ENCODE results near the gene PRKCB.
A peak's percentile ranks its signal among the peaks of the same experiment; 100 is the strongest.

The PRKCB gene

DNA sequence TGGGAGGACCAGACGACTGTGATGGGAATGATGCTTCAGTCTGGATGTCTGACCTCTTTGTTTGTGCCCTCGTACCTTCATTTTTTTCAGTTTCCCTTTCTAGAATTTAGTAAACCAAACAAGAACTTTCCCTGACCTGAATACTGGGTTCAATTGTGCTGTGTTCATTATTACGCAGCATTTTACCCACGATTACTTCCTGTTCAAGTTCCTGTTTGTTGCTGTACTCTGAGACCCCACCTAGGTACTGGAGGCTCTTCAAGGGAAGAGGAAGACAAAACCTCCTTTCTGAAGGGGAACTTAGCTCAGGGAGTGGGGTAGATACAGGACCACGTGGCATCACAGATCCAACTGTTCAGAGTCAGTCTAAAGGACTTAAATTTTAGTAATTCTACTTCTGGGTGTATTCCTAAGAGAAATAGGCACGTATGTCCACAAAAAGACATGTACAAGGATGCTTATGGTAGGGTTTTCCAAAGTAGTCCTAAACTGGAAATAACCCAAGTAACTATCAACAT, 9.2 kb upstream of the PRKCB start:
- ChIA-PET CTCF (no interaction called here), POLR2A (no interaction called here)
- no peak overlapping the region for H3K27ac ChIP-seq (ENCODE audit: extremely low read depth, low read depth, low read length)
- no peaks in the 10 kb centered on the region for H3K36me3 ChIP-seq (ENCODE audit: control insufficient read depth in 2 of 2, insufficient read depth in 1 of 2, low read length in 2 of 2)
- H3K4me3 ChIP-seq (ENCODE audit: low read depth, low read length) = no peak overlapping the region
- TF ChIP-seq SETDB1 (IDR thresholded peaks at IDR 0.05; ENCODE audit: insufficient read length, low read length) (no peak), ZNF114 (tag by site-specific recombination; IDR thresholded peaks at IDR 0.05) (no peak), ZNF37A (tag by site-specific recombination; IDR thresholded peaks at IDR 0.05) (no peak), ZXDB (tag by site-specific recombination; IDR thresholded peaks at IDR 0.05) (no peak)
- TF ChIP-seq, protein P1, sequence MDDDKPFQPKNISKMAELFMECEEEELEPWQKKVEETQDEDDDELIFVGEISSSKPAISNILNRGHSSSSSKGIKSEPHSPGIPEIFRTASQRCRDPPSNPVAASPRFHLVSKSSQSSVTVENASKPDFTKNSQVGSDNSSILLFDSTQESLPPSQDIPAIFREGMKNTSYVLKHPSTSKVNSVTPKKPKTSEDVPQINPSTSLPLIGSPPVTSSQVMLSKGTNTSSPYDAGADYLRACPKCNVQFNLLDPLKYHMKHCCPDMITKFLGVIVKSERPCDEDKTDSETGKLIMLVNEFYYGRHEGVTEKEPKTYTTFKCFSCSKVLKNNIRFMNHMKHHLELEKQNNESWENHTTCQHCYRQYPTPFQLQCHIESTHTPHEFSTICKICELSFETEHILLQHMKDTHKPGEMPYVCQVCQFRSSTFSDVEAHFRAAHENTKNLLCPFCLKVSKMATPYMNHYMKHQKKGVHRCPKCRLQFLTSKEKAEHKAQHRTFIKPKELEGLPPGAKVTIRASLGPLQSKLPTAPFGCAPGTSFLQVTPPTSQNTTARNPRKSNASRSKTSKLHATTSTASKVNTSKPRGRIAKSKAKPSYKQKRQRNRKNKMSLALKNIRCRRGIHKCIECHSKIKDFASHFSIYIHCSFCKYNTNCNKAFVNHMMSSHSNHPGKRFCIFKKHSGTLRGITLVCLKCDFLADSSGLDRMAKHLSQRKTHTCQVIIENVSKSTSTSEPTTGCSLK (tag by site-specific recombination; IDR thresholded peaks at IDR 0.05) = no peak
- H3K4me1 ChIP-seq (ENCODE audit: control insufficient read depth, insufficient read depth, low read length) = no peaks in the 10 kb centered on the region
- H3K9me3 ChIP-seq (ENCODE audit: control insufficient read depth, insufficient read depth, low read depth, low read length) = no peaks in the 10 kb centered on the region

DNA sequence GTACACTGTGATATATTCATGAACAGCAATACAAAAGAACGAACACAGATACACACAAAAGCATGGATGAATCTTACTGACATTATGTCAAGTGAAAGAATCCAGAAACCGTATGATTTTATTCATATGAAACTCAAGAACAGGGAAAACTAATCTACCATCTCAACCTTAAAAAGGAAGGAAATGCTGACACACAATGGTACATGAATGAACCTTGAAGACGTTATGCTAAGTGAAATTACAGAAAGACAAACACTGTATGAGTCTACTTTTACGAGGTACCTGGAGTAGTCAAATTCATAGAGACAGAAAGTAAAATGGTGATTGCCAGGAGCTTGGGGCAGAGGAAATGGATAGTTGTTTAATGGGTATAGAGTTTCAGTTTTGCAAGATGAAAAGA, 8.7 kb upstream of the PRKCB start:
- ChIA-PET CTCF (no interaction called here), POLR2A (no interaction called here)
- H3K36me3 ChIP-seq (ENCODE audit: control insufficient read depth in 2 of 2, insufficient read depth in 1 of 2, low read length in 2 of 2) = no peaks in the 10 kb centered on the region
- H3K9me3 ChIP-seq (ENCODE audit: control insufficient read depth, insufficient read depth, low read depth, low read length) = no peaks in the 10 kb centered on the region
- no peak for TF ChIP-seq OSR2 (tag by site-specific recombination; IDR thresholded peaks at IDR 0.05)
- peak; percentile 36; the same call in 1 of the 2 replicates for TF ChIP-seq ZBTB17 (tag by site-specific recombination; IDR thresholded peaks at IDR 0.05)
- TF ChIP-seq ZNF211 (tag by site-specific recombination; IDR thresholded peaks at IDR 0.05; ENCODE audit: low read depth) = no peak
- H3K27ac ChIP-seq (ENCODE audit: extremely low read depth, low read depth, low read length) = no peak overlapping the region
- no peak overlapping the region for H3K4me3 ChIP-seq (ENCODE audit: low read depth, low read length)
- no peaks in the 10 kb centered on the region for H3K4me1 ChIP-seq (ENCODE audit: control insufficient read depth, insufficient read depth, low read length)

DNA sequence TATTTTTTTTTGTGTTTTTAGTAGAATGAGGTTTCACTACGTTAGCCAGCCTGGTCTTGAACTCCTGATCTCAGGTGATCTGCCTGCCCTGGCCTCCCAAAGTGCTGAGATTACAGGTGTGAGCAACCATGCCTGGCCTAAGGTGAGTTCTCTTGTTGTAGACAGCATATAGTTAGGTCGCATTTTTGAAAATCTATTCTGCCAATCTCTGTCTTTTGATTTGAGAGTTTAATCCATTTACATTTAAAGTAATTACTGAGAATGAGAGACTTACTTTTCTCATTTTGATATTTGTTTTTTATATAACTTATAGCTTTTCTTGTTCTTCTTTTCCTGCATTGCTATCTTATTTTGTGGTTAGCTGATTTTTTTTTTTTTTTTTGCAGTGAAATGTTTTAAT, 6.3 kb upstream of the PRKCB start:
- no peaks in the 10 kb centered on the region for H3K9me3 ChIP-seq (ENCODE audit: control insufficient read depth, insufficient read depth, low read depth, low read length)
- POLR2A ChIA-PET = no interaction called here
- no peak overlapping the region for H3K4me3 ChIP-seq (ENCODE audit: low read depth, low read length)
- no peak overlapping the region for H3K27ac ChIP-seq (ENCODE audit: extremely low read depth, low read depth, low read length)
- CTCF ChIA-PET = no interaction called here
- H3K4me1 ChIP-seq (ENCODE audit: control insufficient read depth, insufficient read depth, low read length) = no peaks in the 10 kb centered on the region
- no peaks in the 10 kb centered on the region for H3K36me3 ChIP-seq (ENCODE audit: control insufficient read depth in 2 of 2, insufficient read depth in 1 of 2, low read length in 2 of 2)
- TF ChIP-seq GLI4 (tag by site-specific recombination; IDR thresholded peaks at IDR 0.05) (no peak), ZNF174 (tag by site-specific recombination; IDR thresholded peaks at IDR 0.05) (no peak), ZNF175 (tag by site-specific recombination; IDR thresholded peaks at IDR 0.05) (no peak)

DNA sequence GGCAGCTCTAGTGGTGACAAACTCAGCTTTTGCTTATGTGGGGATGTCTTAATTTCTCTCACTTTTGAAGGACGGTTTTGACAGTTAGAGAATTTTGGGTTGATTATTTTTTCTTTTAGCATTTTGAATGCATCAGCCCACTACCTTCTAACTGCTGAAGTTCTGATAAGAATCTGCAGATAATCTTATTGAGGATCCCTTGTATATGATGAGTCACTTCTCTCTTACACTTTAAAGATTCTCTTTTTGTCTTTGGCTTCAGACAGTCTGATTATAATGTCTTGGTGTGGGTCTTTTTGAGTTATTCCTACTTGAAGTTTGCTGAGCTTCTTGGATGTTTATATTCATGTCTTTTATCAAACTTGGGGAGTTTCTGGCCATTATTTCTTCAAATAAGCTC, 5.5 kb upstream of the PRKCB start:
- Histone ChIP-seq H3K9me3 (ENCODE audit: control insufficient read depth, insufficient read depth, low read depth, low read length) (no peaks in the 10 kb centered on the region), H3K27ac (ENCODE audit: extremely low read depth, low read depth, low read length) (no peak overlapping the region), H3K4me1 (ENCODE audit: control insufficient read depth, insufficient read depth, low read length) (no peaks in the 10 kb centered on the region), H3K36me3 (ENCODE audit: control insufficient read depth in 2 of 2, insufficient read depth in 1 of 2, low read length in 2 of 2) (no peaks in the 10 kb centered on the region), H3K4me3 (ENCODE audit: low read depth, low read length) (no peak overlapping the region)
- POLR2A ChIA-PET = no interaction called here
- CTCF ChIA-PET = interaction anchor here (0.9 kb wide), 1 partner anchor 133 kb away, joined by 3 read pairs; no protein-coding TSS in a partner anchor
- TF ChIP-seq ZNF791 (tag by site-specific recombination; IDR thresholded peaks at IDR 0.05) (peak; percentile 96), ZNF37A (tag by site-specific recombination; IDR thresholded peaks at IDR 0.05) (no peak), ZNF558 (tag by site-specific recombination; IDR thresholded peaks at IDR 0.05) (0 out of 2 replicates have a peak, but pooled peaks have one; percentile 44), SETDB1 (IDR thresholded peaks at IDR 0.05; ENCODE audit: insufficient read length, low read length) (peak; percentile 38)

DNA sequence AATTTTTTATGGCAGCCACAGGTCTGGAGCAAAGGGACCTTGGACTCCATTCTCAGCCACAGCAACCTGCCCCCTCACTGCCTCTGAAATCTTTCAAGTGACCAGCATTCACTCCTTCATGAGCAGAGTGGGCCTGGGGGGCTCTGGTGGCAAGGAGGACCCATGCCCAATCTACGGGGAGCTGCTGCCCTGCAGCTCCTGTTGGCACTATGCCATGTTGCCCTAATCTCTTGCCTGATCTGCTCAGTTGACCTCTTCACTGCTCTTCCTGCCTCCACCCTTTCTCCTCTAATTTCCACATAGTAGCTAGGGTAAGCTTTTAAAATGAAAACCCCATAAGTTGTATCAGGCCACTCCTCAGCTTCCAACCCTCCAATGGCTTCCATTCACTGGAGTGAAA, 2.9 kb upstream of the PRKCB start:
- Histone ChIP-seq H3K36me3 (ENCODE audit: control insufficient read depth in 2 of 2, insufficient read depth in 1 of 2, low read length in 2 of 2) (no peaks in the 10 kb centered on the region), H3K9me3 (ENCODE audit: control insufficient read depth, insufficient read depth, low read depth, low read length) (no peaks in the 10 kb centered on the region), H3K4me1 (ENCODE audit: control insufficient read depth, insufficient read depth, low read length) (no peaks in the 10 kb centered on the region; the same call in 1 of the 2 replicates), H3K27ac (ENCODE audit: extremely low read depth, low read depth, low read length) (no peak overlapping the region), H3K4me3 (ENCODE audit: low read depth, low read length) (no peak overlapping the region)
- ChIA-PET POLR2A (no interaction called here), CTCF (no interaction called here)
- TF ChIP-seq, protein P2, sequence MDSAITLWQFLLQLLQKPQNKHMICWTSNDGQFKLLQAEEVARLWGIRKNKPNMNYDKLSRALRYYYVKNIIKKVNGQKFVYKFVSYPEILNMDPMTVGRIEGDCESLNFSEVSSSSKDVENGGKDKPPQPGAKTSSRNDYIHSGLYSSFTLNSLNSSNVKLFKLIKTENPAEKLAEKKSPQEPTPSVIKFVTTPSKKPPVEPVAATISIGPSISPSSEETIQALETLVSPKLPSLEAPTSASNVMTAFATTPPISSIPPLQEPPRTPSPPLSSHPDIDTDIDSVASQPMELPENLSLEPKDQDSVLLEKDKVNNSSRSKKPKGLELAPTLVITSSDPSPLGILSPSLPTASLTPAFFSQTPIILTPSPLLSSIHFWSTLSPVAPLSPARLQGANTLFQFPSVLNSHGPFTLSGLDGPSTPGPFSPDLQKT (IDR thresholded peaks at IDR 0.05; ENCODE audit: borderline replicate concordance, low read depth, low read length) = no peak
- TF ChIP-seq ZNF341 (tag by site-specific recombination; IDR thresholded peaks at IDR 0.05; ENCODE audit: low read depth) (0 out of 2 replicates have a peak, but pooled peaks have one; percentile 17), HOXA7 (CRISPR knock-in tag; IDR thresholded peaks at IDR 0.05; ENCODE audit: borderline replicate concordance) (no peak), MYNN (tag by site-specific recombination; IDR thresholded peaks at IDR 0.05; ENCODE audit: borderline replicate concordance) (no peak), ZNF776 (tag by site-specific recombination; IDR thresholded peaks at IDR 0.05; ENCODE audit: borderline replicate concordance) (no peak), SCRT2 (tag by site-specific recombination; IDR thresholded peaks at IDR 0.05) (no peak), ZNF777 (tag by site-specific recombination; IDR thresholded peaks at IDR 0.05; ENCODE audit: borderline replicate concordance) (no peak), ZNF140 (tag by site-specific recombination; IDR thresholded peaks at IDR 0.05) (no peak)

Data from HEK293 (cell line).